HCT116 (cell line): Measurements from ENCODE around the gene ZFX. TPM values are rescaled to one million over a fixed set of nuclear protein-coding genes. Genes with fewer than 3 reads are reported as not detected.

Source experiments
- ATAC-seq: fragments of 200-7000 bp; cut with Tn5 transposase; 2 replicates; pipeline ENCODE4 v1.9.1; 2020; ENCODE audit warnings: mild to moderate bottlenecking, moderate library complexity
- BruUV-seq: library from RNA; stranded (reverse); fragments of 400-500 nt; replicated peaks from 2 replicates; lab custom pipeline; 2021; lab: Mats Ljungman, UMichigan
- CTCF ChIA-PET: fragments of 300-600 bp; sonication (Branson Sonifier 250); formaldehyde crosslinking; loops from one replicate; lab custom pipeline; 2021; ENCODE audit warnings: antibody characterized with exemption; lab: Charles Lee
- POLR2A ChIA-PET: fragments of 300-600, 350-600 bp; sonication (Branson Sonifier 250); formaldehyde crosslinking; loops from one replicate; lab custom pipeline; 2021; ENCODE audit warnings: antibody characterized with exemption; lab: Charles Lee
- RAD21 ChIA-PET, 2 experiments: fragments of 300-600 bp; sonication (Branson Sonifier 250); formaldehyde crosslinking; loops; one replicate each; lab custom pipeline; 2023; ENCODE audit warnings: low total read pairs in 2 of 2; ENCODE audit not compliant: uncharacterized antibody in 2 of 2, unreplicated experiment in 2 of 2, low non-redundant PET in 1 of 2; lab: Charles Lee
- DNase-seq: peaks from one replicate; pipeline ENCODE4 v3.0.0-alpha.2; 2010; ENCODE audit warnings: low read depth, low spot score
- H2AFZ ChIP-seq: fragments of 200-600 bp; shearing (Covaris generic), sonication (generic); 2 replicates; pipeline ENCODE4 v1.6.1; 2017; ENCODE audit warnings: low read depth, mixed run types, mixed read lengths, antibody characterized with exemption, low read length; ENCODE audit not compliant: poor library complexity, severe bottlenecking
- H3K27ac ChIP-seq: 2 replicates; pipeline ENCODE4 v1.5.1; 2012; ENCODE audit warnings: low read depth, low read length
- H3K27me3 ChIP-seq: fragments of 200-600 bp; sonication (generic); 2 replicates; pipeline ENCODE4 v1.6.1; 2016; ENCODE audit warnings: mixed run types, low read length, mixed read lengths; ENCODE audit not compliant: insufficient read depth
- H3K36me3 ChIP-seq, 2 experiments: fragments of 200-500 bp in 1 of 2; fragments of 200-600 bp in 1 of 2; sonication (Bioruptor generic) in 1 of 2; sonication (generic) in 1 of 2; 2 replicates each; pipeline versions ENCODE4 v1.5.1 to v1.6.1; 2014 to 2016; ENCODE audit warnings: low read length in 2 of 2, inconsistent platforms in 1 of 2, mixed read lengths in 1 of 2, mixed run types in 1 of 2; ENCODE audit not compliant: insufficient read depth in 2 of 2, control insufficient read depth in 1 of 2
- H3K4me1 ChIP-seq, 2 experiments: fragments of 200-600 bp in 1 of 2; sonication (generic) in 1 of 2; 2 replicates each; pipeline versions ENCODE4 v1.5.1 to v1.6.1; 2012 to 2017; ENCODE audit warnings: low read length in 2 of 2, inconsistent platforms in 1 of 2, mild to moderate bottlenecking in 1 of 2, mixed read lengths in 1 of 2, mixed run types in 1 of 2, moderate library complexity in 1 of 2; ENCODE audit not compliant: insufficient read depth in 2 of 2, control insufficient read depth in 1 of 2
- H3K4me2 ChIP-seq: fragments of 200-600 bp; sonication (generic); 2 replicates; pipeline ENCODE4 v1.6.1; 2017; ENCODE audit warnings: mixed run types, low read length, mixed read lengths
- H3K4me3 ChIP-seq, 2 experiments: fragments of 200-600 bp in 1 of 2; sonication (generic) in 1 of 2; replicated peaks in 1 of 2; 2 replicates each; pipeline ENCODE4 v1.5.1; 2011 to 2016; ENCODE audit warnings: low read length in 2 of 2, control low read depth in 1 of 2, low read depth in 1 of 2, mild to moderate bottlenecking in 1 of 2, mixed read lengths in 1 of 2, mixed run types in 1 of 2
- H3K79me2 ChIP-seq: fragments of 200-600 bp; sonication (generic); 2 replicates; pipeline ENCODE4 v1.6.1; 2017; ENCODE audit warnings: mild to moderate bottlenecking, mixed run types, low read length, moderate library complexity, mixed read lengths; ENCODE audit not compliant: insufficient read depth
- H3K9ac ChIP-seq: fragments of 200-600 bp; sonication (generic); 2 replicates; pipeline ENCODE4 v1.6.1; 2016; ENCODE audit warnings: low read length, mixed read lengths
- H3K9me2 ChIP-seq: fragments of 200-600 bp; sonication (generic), shearing (Covaris generic); 2 replicates; pipeline ENCODE4 v1.6.1; 2017; ENCODE audit warnings: mixed run types, mild to moderate bottlenecking, moderate library complexity; ENCODE audit not compliant: insufficient read depth
- H3K9me3 ChIP-seq, 2 experiments: fragments of 200-500 bp in 1 of 2; fragments of 200-600 bp in 1 of 2; sonication (Bioruptor generic) in 1 of 2; sonication (generic) in 1 of 2; 2 replicates each; pipeline ENCODE4 v1.6.1; 2014 to 2017; ENCODE audit warnings: low read length in 2 of 2, mixed read lengths in 2 of 2, inconsistent platforms in 1 of 2, low read depth in 1 of 2, mild to moderate bottlenecking in 1 of 2, mixed run types in 1 of 2, moderate library complexity in 1 of 2; ENCODE audit not compliant: control insufficient read depth in 1 of 2, insufficient read depth in 1 of 2
- H4K20me1 ChIP-seq: fragments of 200-600 bp; sonication (generic), shearing (Covaris generic); 2 replicates; pipeline ENCODE4 v1.6.1; 2017; ENCODE audit warnings: mixed run types, mild to moderate bottlenecking, moderate library complexity; ENCODE audit not compliant: insufficient read depth
- CBX3 ChIP-seq: IDR thresholded peaks from 2 replicates; pipeline ENCODE4 v1.6.1; 2012; ENCODE audit warnings: low read depth
- EGR1 ChIP-seq: IDR thresholded peaks from 2 replicates; pipeline ENCODE4 v1.6.1; 2012; ENCODE audit warnings: low read depth
- ELF1 ChIP-seq: IDR thresholded peaks from 2 replicates; pipeline ENCODE4 v1.6.1; 2012; ENCODE audit warnings: low read depth, borderline replicate concordance
- EZH2phosphoT487 ChIP-seq: fragments of 200-600 bp; IDR thresholded peaks from 2 replicates; pipeline ENCODE4 v1.6.1; 2018; ENCODE audit warnings: antibody characterized with exemption, borderline replicate concordance
- FOSL1 ChIP-seq: IDR thresholded peaks from 2 replicates; pipeline ENCODE4 v1.6.1; 2012; ENCODE audit warnings: low read depth
- RAD21 ChIP-seq: IDR thresholded peaks from 2 replicates; pipeline ENCODE4 v1.6.1; 2012; ENCODE audit warnings: low read depth, mild to moderate bottlenecking
- SIN3A ChIP-seq: IDR thresholded peaks from 2 replicates; pipeline ENCODE4 v1.6.1; 2012; ENCODE audit warnings: low read depth
- TCF7L2 ChIP-seq: IDR thresholded peaks from 2 replicates; pipeline ENCODE4 v1.7.0; 2011; ENCODE audit warnings: borderline replicate concordance, inconsistent platforms; ENCODE audit not compliant: insufficient read depth, insufficient read length; ENCODE audit errors: extremely low read depth
- YY1 ChIP-seq: IDR thresholded peaks from 2 replicates; pipeline ENCODE4 v1.6.1; 2011; ENCODE audit warnings: low read length, low read depth, moderate library complexity, mild to moderate bottlenecking; ENCODE audit not compliant: insufficient replicate concordance; ENCODE audit errors: extremely low read depth
- ZFX ChIP-seq: fragments of 450-650 bp; IDR thresholded peaks from 2 replicates; pipeline ENCODE4 v1.6.1; 2017
- intact Hi-C: fragments of 100-400 bp; cut with micrococcal nuclease; formaldehyde crosslinking; loops from 2 replicates; pipeline ENCODE4 v1.10.0; 2022
- total RNA-seq: library from RNA; stranded (reverse); gene quantifications from one replicate; pipeline ENCODE4 v1.2.1, GENCODE V29; 2021; ENCODE audit not compliant: unreplicated experiment
- TF ChIP-seq, protein P1 (sequence below): IDR thresholded peaks from 2 replicates; pipeline ENCODE4 v1.6.1; 2012
- TF ChIP-seq, protein P2 (sequence below), 3 experiments: fragments of 200-600 bp in 1 of 3; sonication (generic) in 1 of 3; IDR thresholded peaks in 2 of 3; conservative IDR thresholded peaks in 1 of 3; 2 replicates each; pipeline ENCODE4 v1.5.1; 2012 to 2017; ENCODE audit warnings: low read depth in 2 of 3, low read length in 2 of 3, antibody characterized with exemption in 1 of 3, borderline replicate concordance in 1 of 3, control low read depth in 1 of 3, mild to moderate bottlenecking in 1 of 3, mixed read lengths in 1 of 3, mixed run types in 1 of 3, moderate library complexity in 1 of 3; ENCODE audit not compliant: insufficient read depth in 1 of 3

The ZFX gene
- total RNA-seq, 1 experiment from 2014 or later, result 28.1 TPM

- no peak for TF ChIP-seq FOSL1
- TF ChIP-seq ELF1, result no peak
- TF ChIP-seq EZH2phosphoT487, result no peak
- TF ChIP-seq RAD21, result no peak
- no peak for TF ChIP-seq TCF7L2
- no peak for TF ChIP-seq CBX3
- TF ChIP-seq, protein P1, sequence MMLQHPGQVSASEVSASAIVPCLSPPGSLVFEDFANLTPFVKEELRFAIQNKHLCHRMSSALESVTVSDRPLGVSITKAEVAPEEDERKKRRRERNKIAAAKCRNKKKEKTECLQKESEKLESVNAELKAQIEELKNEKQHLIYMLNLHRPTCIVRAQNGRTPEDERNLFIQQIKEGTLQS, result no peak
- no peak for TF ChIP-seq ZFX
- no peak for TF ChIP-seq YY1
- TF ChIP-seq EGR1, result no peak
- TF ChIP-seq SIN3A, result no peak
- TF ChIP-seq, protein P2, sequence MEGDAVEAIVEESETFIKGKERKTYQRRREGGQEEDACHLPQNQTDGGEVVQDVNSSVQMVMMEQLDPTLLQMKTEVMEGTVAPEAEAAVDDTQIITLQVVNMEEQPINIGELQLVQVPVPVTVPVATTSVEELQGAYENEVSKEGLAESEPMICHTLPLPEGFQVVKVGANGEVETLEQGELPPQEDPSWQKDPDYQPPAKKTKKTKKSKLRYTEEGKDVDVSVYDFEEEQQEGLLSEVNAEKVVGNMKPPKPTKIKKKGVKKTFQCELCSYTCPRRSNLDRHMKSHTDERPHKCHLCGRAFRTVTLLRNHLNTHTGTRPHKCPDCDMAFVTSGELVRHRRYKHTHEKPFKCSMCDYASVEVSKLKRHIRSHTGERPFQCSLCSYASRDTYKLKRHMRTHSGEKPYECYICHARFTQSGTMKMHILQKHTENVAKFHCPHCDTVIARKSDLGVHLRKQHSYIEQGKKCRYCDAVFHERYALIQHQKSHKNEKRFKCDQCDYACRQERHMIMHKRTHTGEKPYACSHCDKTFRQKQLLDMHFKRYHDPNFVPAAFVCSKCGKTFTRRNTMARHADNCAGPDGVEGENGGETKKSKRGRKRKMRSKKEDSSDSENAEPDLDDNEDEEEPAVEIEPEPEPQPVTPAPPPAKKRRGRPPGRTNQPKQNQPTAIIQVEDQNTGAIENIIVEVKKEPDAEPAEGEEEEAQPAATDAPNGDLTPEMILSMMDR (IDR thresholded peaks at IDR 0.05 in 2 of 3, conservative IDR thresholded peaks at IDR 0.05 in 1 of 3; ENCODE audit: borderline replicate concordance in 1 of 3, insufficient read depth in 1 of 3, low read depth in 2 of 3, low read length in 2 of 3), result no peak
- RAD21 ChIA-PET, result no interaction called here
- POLR2A ChIA-PET, result no interaction called here
- Histone ChIP-seq H3K4me2 (no peak overlapping the region), H3K4me1 (no peaks in the 10 kb centered on the region), H3K36me3 (peaks cover 0 to 10% of the 10 kb centered on the region in 2 experiments; a peak in 2 of 4 replicates), H3K4me3 (no peak overlapping the region), H3K27me3 (no peaks in the 10 kb centered on the region), H3K79me2 (peaks cover 24% of the 10 kb centered on the region), H3K9me2 (no peaks in the 10 kb centered on the region), H3K9ac (no peak overlapping the region), H4K20me1 (no peaks in the 10 kb centered on the region), H3K9me3 (no peaks in the 10 kb centered on the region), H2AFZ (no peak overlapping the region), H3K27ac (no peak overlapping the region)
- ATAC-seq, result no peak
- DNase-seq, result no peak
- no TSS peak for BruUV-seq
- CTCF ChIA-PET, result no interaction called here
- intact Hi-C loops, result no loop called here
Observed at GRCh38 chrX:24208496-24209240, 59.1 kb downstream of the ZFX start.
